Progenitor cell of endocrine pancreas (in vitro differentiated cells): ENCODE data around the gene PCK2. TPM values are rescaled to one million over a fixed set of nuclear protein-coding genes. Genes with fewer than 3 reads are reported as not detected.
A peak's percentile ranks its signal among the peaks of the same experiment; 100 is the strongest.

Experiments used
- DNase-seq: peaks from one replicate; pipeline ENCODE4 v3.0.0; 2021; ENCODE audit warnings: low spot score; ENCODE audit not compliant: unreplicated experiment
- H3K27ac Mint-ChIP-seq: 2 replicates; pipeline ENCODE4 v1.8.0; 2021; ENCODE audit warnings: mild to moderate bottlenecking, moderate library complexity, mixed read lengths
- H3K27me3 Mint-ChIP-seq: 2 replicates; pipeline ENCODE4 v1.8.0; 2021; ENCODE audit warnings: mixed read lengths
- H3K36me3 Mint-ChIP-seq: 2 replicates; pipeline ENCODE4 v1.8.0; 2022; ENCODE audit warnings: mixed read lengths; ENCODE audit not compliant: insufficient read depth
- H3K4me1 Mint-ChIP-seq: 2 replicates; pipeline ENCODE4 v1.8.0; 2021; ENCODE audit warnings: low read depth, mixed read lengths
- H3K4me3 Mint-ChIP-seq: 2 replicates; pipeline ENCODE4 v1.8.0; 2021; ENCODE audit warnings: low read depth, mild to moderate bottlenecking, moderate library complexity, mixed read lengths
- H3K9me3 Mint-ChIP-seq: 2 replicates; pipeline ENCODE4 v1.8.0; 2021; ENCODE audit warnings: low read depth, mixed read lengths
- CTCF ChIP-seq: fragments of 200-600 bp; sonication (generic); IDR thresholded peaks from one replicate; pipeline ENCODE4 v1.5.0; 2021; ENCODE audit warnings: antibody characterized with exemption, mild to moderate bottlenecking; ENCODE audit not compliant: unreplicated experiment
- total RNA-seq: library from RNA; stranded (reverse); gene quantifications from 2 replicates; pipeline ENCODE4 v1.2.1, GENCODE V29; 2021

The PCK2 gene
- total RNA-seq, 1 donor from 2014 or later: 29.7 TPM

GRCh38 chr14:24117179-24117578 lies 23.1 kb downstream of the PCK2 start:
- no peaks in the 10 kb centered on the region for H3K9me3 Mint-ChIP-seq
- H3K27ac Mint-ChIP-seq: no peak overlapping the region
- no peak for DNase-seq
- H3K36me3 Mint-ChIP-seq: peaks cover 18% of the 10 kb centered on the region
- H3K27me3 Mint-ChIP-seq: no peaks in the 10 kb centered on the region
- H3K4me1 Mint-ChIP-seq: peaks cover 17% of the 10 kb centered on the region
- no peak overlapping the region for H3K4me3 Mint-ChIP-seq
- TF ChIP-seq CTCF: no peak

DNA sequence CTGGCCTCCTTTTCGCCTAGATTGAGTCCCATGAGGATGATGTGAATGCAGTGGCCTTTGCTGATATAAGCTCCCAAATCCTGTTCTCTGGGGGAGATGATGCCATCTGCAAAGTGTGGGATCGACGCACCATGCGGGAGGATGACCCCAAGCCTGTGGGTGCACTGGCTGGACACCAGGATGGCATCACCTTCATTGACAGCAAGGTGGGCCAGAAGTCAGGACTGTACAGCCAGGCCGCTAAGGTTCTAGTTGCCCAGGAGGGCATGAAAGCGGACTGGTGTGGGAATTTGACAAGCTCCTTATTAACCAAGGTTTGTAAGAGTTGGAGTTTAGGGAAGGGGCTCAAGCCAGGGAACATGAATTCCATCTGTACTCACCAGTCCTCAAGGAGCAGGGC lies 25.6 kb downstream of the PCK2 start:
- Mint-ChIP-seq H3K27ac (no peak overlapping the region), H3K4me3 (no peak overlapping the region), H3K4me1 (peaks cover 17% of the 10 kb centered on the region), H3K9me3 (no peaks in the 10 kb centered on the region), H3K36me3 (peaks cover 20% of the 10 kb centered on the region), H3K27me3 (no peaks in the 10 kb centered on the region)
- DNase-seq: no peak
- TF ChIP-seq CTCF: no peak

- Mint-ChIP-seq H3K27me3 (no peaks in the 10 kb centered on the region), H3K4me1 (peaks cover 6% of the 10 kb centered on the region), H3K36me3 (peaks cover 21% of the 10 kb centered on the region), H3K9me3 (no peaks in the 10 kb centered on the region), H3K27ac (no peak overlapping the region), H3K4me3 (no peak overlapping the region)
- TF ChIP-seq CTCF: no peak
- no peak for DNase-seq
Observed at GRCh38 chr14:24121210-24121609, 27.1 kb downstream of the PCK2 start.

GRCh38 chr14:24122416-24122815 lies 28.3 kb downstream of the PCK2 start:
- Mint-ChIP-seq H3K4me1 (no peaks in the 10 kb centered on the region), H3K27me3 (no peaks in the 10 kb centered on the region), H3K4me3 (no peak overlapping the region), H3K36me3 (peaks cover 21% of the 10 kb centered on the region), H3K9me3 (no peaks in the 10 kb centered on the region), H3K27ac (no peak overlapping the region)
- DNase-seq: no peak
- no peak for TF ChIP-seq CTCF

DNA sequence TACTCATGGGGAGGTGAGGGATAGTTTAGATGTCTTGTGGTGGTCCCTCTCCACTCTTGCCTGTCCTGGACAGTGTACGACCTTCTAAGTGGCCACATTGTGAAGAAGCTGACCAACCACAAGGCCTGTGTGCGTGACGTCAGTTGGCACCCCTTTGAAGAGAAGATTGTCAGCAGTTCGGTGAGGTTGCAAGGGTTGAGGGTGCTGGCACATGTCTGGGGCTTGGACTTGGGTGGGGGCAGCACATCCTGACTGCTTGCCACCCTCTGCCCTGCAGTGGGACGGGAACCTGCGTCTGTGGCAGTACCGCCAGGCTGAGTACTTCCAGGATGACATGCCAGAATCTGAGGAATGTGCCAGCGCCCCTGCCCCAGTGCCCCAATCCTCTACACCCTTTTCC lies 28.8 kb downstream of the PCK2 start:
- H3K4me1 Mint-ChIP-seq: no peaks in the 10 kb centered on the region
- peak overlapping the region; percentile 46 for H3K27ac Mint-ChIP-seq
- H3K36me3 Mint-ChIP-seq: peaks cover 21% of the 10 kb centered on the region
- TF ChIP-seq CTCF: no peak
- no peak overlapping the region for H3K4me3 Mint-ChIP-seq
- no peak for DNase-seq
- H3K9me3 Mint-ChIP-seq: no peaks in the 10 kb centered on the region
- no peaks in the 10 kb centered on the region for H3K27me3 Mint-ChIP-seq
